Measurements from ENCODE around the gene FBXL15. TPM values are rescaled to one million over a fixed set of nuclear protein-coding genes. Genes with fewer than 3 reads are reported as not detected.
A peak's percentile ranks its signal among the peaks of the same experiment; 100 is the strongest.

FBXL15 gene
- total RNA-seq, 1 donor from 2014 or later: 6.3 TPM

DNA sequence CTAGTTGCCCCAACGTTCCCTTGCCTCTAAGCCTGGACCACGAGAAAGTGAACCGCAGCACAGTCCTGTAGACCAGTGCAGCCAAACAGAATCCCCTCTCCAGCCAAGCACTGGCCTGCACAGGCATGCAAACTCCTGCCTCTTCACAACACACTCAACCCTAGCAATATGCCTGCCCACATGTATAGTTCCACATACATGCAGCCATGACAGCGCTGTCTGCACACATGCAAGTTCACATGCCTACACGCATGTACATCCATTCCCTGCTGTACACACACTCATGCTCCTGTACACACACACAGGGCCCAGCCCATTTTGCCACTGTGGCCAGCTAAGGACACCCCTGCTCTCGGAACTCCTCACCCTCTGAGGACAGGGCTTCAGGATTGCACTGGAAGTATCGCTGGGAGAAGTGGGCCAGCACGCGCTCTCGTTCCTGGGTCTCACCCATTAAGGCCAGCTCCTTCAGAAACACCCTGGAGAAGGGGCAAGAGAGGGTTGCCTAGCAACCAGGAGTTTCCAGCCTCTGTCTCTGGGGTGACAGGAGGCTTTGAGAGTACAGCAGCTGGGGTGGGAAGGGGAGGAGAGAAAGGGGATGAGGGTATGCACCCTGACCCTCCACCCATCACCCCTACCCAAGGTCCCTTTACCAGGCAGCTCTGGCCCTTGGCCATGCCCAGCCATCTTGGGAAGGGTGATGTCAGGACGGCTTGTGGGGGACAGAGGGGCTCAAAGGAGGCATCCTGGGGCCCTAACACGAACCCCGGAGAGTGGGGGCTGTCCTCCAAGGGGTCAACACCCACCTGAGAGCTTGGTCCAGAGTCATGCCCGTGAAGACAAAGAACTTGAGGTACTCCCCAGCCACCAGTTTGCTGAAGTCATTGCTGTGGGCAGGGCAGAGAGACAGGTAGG lies 9.0 kb upstream of the FBXL15 start:
- DNase-seq (ENCODE audit: low read depth in 2 of 2): no peak

DNA sequence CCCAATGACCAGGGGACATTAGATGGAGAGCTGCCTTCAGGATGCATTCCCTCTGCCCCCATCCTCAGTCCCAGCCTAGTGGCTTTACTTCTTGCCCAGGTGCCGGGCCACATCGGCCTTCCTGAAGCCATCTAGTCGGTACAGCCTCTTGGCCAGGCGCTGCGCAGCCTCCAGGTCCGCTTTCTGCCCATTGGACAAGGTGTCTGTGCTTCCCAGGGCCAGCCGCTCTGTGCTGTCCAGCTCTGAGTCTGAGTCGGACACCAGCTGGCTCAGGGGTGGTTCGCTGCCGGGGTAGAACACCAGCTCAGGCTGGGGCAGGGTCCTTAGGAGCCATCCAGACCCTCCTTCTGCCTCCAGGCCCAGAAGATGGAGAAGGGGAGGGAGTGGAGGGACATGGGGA lies 8.3 kb upstream of the FBXL15 start:
- DNase-seq (ENCODE audit: low read depth in 2 of 2): no peak

DNA sequence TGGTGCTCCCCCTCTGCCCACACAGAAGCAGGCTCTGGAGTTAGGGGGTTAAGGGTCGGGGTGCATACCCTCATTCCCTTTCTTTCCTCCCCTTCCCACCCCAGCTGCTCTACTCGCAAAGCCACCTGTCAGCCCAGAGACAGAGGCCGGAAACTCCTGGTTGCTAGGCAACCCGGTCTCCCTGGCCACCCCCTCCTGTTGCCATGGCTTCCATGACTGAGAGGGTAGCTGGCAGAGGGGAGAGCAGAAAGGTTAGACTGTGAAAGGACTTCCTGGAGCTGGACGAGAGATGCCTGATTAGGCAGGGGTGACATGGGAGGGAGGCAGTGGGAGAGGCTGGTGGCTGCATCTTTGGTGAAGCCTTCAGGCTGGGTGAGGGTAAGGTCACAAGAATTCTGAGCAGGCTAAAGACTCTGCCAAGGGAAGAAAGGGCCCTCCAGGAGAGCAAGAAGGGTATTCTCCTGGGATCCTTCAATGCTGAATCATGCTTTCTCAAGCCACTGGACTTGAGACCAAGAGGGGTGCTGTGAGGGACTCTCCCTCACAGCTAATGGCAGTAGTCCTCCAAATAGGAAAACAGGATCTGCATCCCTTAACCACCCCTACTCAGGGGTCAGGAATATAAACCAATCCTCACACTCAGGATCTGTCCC lies 7.5 kb upstream of the FBXL15 start:
- DNase-seq (ENCODE audit: low read depth in 2 of 2): no peak

DNA sequence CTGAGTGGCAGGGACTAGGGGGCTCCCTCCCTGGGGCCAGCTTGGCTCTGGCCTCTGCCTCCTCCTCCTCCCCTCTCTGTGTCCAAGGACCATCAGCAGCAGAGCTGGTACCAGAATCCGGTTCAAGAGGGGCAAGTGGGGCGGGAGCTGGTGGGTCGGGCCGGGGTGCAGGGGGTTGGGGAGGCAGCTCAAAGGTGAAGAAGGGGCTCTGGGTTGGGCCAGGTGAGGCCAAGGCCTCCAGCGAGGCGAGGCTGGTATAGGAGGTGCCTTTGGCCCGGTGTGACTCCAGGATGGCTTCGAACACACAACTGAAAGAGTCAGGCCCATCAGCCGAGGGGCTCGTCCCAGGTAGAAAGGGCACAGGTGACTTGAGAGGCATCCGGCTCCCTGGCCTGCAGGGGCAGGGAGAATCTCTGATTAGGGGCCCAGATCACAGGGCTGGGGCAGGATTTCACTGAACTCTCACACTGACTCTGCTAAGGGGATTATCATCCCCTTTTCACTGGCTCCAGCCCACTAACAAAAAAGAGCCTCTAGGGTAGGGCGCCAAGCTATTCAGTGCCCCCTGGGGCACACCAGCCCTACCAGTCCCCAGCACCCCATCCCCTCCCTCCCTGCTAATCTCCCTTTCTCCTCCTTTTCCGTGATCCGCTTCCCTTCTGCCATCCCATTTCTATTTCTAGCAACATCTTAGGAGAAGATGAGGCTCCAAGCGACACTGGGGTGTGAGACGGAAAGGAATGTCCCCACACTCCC lies 6.7 kb upstream of the FBXL15 start:
- DNase-seq (ENCODE audit: low read depth in 2 of 2): no peak

DNA sequence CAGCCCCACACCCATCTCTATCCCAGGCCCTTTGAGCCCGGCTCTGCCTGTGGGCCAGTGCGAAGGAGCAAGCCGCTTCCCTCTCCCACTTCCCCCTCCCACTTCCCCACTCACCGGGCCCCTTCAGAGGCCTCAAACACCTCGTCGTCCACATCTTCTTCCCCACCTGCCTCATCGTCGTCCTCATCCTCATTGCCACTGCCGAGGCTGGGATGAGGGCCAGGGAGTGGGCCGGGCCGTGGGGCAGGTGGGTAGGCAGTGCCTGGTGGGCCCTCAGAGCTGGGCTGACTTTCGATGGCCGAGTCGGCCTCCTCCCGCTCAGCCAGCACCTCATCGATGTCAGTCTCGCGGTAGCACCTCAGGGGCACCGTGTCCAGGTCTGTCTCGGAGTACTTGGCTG lies 5.9 kb upstream of the FBXL15 start:
- no peak for DNase-seq (ENCODE audit: low read depth in 2 of 2)

DNA sequence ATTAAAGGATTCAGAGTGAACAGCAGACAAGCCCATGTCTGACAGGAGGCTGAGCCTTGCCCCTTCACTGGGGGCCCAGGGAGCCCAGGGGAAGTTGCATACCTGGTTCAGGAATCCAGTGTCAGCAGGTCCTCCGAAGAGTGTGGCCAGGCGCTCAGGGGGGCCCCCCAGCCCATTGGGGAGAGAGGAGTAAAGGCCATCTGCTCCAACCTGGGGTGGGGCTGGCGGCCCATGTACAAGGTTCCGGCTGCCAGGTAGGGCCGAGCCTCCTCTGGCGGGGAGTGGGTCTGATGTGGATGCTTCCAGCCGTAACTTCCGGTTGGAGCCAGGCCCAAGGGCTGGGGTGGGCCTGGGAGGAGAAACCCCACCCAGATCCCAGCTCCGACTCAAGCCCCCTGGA lies 4.4 kb upstream of the FBXL15 start:
- no peak for DNase-seq (ENCODE audit: low read depth in 2 of 2)

DNA sequence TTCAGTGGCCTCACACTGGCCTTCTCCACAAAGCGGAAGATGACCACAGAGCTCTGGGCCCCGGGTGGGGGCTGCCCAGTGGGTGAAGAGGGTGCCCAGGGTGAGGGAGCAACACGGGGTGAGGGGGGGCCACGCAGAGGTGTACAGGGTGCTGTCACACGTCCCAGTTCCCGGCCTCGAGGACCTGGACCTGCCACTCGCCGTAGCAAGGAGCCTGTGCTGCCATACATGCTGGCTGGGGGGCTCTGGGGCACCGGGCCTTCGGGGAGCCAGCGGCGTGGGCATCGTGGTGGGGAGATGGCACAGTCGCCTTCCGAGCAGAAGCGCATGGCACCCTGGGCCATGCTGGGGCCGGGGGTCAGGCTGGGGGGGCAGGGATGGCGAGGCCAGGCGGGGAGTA lies 3.9 kb upstream of the FBXL15 start:
- DNase-seq (ENCODE audit: low read depth in 2 of 2): no peak

DNA sequence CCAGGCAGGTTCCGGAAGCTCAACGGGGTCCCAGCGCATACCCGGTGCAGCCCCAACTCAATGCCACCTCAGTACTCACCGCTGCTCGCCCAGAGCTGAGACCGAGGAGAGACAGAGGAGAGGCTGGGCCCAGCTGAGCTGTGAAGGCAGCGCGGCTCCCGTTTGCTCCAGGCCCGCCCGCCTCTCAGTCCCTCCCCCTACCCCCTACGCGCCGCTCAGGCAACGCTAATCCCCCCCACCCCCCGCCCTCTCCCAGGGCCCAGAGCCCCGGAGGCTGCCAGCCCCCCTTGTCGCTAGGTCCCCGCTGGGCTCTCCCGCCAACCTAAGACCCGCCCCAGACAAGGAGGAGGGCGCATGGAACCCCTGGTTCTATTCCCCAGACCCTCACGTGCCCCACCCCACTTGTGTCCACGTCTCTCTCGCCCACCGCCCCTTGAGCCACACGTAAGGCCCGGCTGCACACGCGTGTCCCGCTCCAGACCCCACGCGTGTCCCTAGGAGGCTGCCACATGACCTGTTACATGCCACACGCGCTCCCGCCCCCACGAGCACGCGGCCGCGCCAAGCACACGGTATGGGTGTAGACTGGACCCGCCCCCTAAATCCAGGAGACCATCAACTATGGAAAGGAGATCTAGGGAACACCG lies 1.9 kb upstream of the FBXL15 start, which contains the start of gene PSD:
Gene PSD, minus strand, starts transcription at position 164 of the 647 bp plus-strand sequence. CDS start 1,747 bp downstream, outside the sequence.
- no peak for DNase-seq (ENCODE audit: low read depth in 2 of 2)

DNA sequence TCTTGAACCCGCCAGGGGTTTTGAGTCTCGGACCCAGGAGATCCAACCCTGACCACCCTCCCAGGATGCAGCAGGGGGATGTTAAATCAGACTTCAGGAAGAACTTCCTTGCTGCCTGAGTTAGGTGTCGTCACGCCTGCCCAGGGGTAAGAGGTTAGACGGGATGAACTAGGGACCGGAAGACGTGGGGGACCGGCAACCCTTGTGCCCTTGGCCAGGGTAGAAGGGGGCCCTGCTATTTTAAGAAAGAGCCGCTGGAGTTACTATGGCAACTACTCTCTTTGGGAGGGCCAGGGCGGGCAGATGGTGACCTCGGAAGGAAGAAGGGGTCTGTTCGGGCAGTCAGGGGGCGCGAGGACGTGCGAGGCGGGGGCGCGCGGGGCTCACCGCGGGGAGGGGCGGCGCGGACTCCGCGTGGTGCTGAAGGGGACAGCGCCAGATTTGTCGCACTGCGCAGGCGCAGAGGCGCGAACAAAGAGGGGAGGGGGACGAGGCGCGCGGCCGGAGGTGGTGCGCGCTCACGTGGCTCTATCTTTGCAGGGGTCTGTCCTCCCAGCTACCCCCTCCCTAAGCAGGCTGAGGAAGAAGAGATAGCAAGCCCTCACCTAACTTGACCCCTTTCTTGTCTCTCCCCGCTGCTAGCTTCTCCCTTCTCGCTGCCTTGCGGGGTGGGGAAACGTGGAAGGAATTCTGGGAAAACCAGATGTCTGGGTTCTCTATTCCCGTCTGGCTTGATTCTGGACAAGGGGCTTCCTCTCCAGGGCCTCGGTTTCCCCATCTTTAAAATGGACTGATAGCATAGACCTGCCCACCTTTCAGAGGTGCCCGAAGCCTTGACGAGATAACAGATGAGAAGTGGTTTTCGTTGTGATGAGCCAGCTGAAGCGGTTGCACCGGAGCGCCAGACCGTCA lies 1.1 kb upstream of the FBXL15 start:
- peak; percentile 23 to 55 for DNase-seq (ENCODE audit: low read depth in 2 of 2)

DNA sequence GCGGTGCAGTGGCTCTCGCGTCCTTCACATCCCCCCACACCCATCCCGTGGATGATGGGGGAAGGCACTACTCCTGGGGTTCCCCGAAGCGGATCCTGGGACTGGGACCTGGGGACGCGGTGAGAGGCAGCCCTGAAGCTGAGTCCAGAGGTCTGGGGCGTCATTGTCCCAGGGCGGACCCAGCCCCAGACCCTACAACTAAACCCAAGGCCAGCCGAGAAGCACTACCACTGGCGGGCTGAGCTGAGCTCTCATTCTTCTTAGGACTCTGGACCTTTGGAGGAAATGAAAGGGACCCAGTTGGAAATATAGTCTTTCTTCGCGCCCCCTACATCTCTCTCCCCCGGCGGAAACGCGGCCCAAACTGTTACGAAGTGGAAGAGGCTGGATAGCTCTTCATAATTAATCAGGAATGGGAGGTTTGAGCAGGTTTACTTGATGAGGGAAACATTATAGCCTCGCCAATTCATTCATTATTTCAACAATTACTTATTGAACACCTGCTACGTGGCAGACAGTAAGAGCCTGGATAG lies 389 bp upstream of the FBXL15 start:
- DNase-seq (ENCODE audit: low read depth in 2 of 2): no peak

DNA sequence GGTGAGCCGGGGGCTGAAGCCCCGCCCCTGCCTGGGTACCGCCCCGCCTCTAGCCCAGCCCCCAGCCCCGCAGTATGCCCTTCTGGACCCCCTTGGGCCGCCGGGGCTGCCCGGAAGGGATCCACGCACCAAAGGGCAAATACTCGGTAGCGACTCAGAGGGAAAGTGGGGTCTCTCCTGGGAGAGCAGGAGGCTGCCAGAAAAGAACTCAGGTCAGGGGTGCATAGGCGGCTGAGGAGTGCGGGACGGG lies 796 bp downstream of the FBXL15 start:
- no peak for DNase-seq (ENCODE audit: low read depth in 2 of 2)

DNA sequence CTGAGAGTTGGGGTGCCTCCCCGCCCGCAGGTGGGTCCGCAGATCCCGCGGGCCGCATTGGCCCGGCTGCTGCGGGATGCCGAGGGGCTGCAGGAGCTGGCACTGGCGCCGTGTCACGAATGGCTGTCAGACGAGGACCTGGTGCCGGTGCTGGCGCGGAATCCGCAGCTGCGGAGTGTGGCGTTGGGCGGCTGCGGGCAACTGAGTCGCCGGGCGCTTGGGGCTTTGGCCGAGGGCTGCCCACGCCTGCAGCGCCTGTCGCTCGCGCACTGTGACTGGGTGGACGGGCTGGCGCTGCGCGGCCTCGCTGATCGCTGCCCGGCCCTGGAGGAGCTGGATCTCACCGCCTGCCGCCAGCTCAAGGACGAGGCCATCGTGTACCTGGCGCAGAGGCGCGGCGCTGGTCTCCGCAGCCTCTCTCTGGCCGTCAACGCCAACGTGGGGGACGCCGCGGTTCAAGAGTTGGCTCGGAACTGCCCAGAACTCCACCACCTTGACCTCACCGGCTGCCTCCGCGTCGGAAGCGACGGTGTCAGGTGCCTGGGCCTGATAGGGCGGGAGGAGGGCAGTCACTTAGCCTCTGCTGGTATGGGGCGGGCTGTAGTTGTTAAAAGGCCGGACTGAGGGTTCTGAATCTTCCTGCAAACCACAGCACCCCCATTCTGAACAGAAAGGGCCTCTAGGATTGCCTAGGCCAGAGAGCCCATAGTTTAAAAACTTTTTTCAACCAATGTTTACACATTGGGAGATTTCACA lies 1.3 kb downstream of the FBXL15 start:
- peak; percentile 20 to 33 for DNase-seq (ENCODE audit: low read depth in 2 of 2)

DNA sequence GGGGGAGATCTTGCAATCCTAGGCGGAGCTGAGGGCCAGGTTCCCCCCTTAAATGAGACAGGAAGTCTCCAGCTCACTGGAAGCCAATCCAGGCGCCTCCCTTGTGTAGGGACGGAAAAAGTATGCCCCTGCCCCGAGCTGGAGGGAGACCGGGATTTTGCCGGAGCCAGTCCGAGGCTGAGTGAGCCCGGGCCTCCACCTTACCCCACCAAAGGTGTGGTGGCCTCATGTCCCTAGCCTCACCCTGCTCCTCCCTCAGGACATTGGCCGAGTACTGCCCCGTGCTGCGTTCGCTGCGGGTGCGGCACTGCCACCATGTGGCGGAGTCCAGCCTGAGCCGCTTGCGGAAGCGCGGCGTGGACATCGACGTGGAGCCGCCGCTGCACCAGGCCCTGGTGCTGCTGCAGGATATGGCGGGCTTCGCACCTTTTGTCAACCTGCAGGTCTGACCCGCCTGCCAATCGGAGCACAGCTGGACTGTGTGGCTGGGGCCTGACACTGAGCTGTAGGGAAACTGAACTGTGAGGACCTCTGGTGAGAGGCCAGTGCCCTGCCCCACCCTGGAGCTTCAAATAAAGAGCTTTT lies 2.0 kb downstream of the FBXL15 start:
- peak; percentile 83 to 88 for DNase-seq (ENCODE audit: low read depth in 2 of 2)

DNA sequence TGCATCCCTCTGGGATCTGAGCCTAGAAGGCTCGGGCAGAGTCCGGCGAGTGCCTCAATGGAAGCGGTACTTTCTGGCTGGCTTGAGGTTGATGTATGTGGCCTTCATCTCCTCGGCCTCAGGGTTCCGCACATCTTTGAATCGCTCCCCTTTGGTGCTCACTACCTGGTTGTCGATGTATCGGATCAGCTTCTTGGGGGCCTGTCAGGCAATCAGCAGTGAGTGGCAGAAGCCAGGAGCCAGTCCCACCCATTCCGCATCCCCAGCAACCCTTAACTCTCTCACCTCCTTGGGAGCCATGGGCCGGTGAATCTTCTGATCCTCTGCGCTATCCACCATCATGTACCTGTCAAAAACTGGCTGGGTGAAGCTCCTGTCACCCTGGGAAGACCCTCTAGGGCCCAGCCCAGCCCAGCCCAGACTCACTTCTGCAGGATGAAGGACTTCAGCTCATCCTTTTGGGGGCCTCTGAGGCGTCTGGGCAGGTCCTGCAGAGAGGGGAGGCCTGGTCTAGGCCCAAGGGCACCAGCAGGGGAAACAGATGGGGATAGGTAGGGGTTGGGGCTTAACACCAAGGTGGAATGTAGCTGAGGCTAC lies 2.8 kb downstream of the FBXL15 start:
- no peak for DNase-seq (ENCODE audit: low read depth in 2 of 2)

DNA sequence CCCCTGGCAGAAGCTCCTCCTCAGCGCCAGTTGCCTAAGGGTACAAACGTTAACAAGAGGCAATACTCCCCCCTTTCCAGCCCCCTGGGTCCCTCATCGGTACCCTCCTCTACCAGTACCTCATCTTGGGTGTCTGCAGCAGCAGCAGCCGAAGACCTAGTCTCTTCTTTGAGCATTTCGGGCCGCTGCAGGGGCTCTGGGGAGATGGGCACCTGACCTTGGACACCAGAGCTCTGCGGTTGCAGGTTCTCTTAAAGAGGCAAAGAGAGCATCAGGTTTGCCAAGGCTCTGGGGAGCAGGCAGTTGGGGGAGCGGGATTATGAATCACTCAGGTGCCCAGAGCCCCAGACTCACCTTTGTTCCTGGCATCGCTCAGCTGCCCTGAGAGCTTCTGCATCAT lies 3.5 kb downstream of the FBXL15 start:
- no peak for DNase-seq (ENCODE audit: low read depth in 2 of 2)

DNA sequence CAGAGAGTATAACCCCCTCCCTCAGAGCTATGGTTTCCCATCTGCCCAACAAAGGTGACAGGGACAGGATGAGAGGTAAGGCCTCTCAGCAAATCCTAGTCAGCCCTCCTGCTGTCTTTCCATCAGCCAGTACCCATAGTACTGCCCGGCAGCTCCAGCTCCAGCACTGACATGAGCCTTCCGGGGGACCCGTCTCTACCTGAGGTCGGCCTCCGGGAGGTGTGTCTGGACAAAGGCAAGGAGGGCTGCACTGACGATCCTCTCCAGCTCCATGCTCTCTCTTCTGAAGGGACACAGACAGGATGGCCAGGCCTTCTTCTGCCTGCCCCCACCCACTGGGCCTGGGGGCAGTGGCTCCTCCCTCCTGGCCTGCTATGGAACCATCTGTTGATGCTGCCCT lies 4.3 kb downstream of the FBXL15 start:
- DNase-seq (ENCODE audit: low read depth in 2 of 2): no peak

DNA sequence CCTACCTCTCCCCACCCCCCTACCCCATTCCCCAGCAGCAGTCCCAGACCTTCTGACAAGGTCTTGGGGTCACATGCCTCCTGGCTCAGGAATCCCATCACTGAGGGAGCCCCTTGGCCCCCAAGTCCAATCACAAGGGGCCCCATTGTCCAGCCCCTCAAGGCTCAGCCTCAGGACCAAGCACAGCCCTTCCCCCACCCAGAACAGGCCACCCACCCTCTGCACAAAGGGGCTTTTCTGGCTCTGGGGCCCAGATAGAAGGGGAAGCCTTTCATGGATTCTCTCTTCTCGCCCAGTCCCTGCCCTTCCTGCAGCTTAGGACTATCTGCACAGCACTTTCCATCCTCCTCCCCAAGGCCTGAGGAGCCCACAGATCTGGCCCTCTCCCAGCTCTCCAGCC lies 4.8 kb downstream of the FBXL15 start:
- DNase-seq (ENCODE audit: low read depth in 2 of 2): no peak

DNA sequence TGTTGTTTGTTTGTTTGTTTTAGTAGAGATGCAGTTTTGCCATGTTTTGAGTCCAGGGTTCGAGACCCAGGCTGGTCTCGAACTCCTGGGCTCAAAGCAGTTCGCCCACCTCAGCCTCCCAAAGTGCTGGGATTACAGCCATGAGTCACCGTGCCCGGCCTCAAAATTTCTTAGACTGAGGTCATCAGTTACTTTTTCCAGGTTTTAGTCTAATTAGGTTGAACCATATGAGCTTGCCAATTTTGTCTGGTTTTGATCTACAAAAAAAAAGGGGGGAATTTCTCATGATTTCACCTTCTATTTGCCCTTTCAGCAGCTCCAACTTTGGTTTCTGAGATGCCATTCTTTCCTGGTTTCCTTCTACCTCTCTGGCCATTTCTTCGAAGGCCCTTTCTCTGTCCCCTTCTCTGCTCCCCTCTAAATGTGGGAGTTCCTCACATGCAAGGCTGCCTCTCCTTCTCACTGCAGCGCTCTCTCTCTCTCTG lies 6.2 kb downstream of the FBXL15 start:
- no peak for DNase-seq (ENCODE audit: low read depth in 2 of 2)

DNA sequence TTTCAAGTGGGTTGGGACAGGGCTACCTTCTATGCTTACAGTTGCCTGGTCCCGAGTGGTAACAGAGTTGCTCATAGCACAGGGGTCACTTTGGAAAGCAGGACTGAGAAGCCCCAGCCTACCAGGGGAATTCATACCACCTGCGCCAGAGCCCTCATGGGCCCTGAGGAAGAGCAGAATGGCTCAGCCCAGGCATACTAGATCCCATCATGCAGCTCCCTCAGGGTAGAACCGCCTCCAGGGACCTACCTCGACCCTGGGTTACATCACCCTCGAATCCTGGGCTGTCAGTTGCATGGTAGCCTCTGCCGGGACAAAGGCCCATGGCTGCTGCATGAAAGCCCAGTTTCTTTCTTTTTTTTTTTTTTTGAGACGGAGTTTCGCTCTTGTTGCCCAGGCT lies 8.8 kb downstream of the FBXL15 start:
- DNase-seq (ENCODE audit: low read depth in 2 of 2): no peak
